Esophagus squamous epithelium (tissue), 5 donors: ENCODE results near the gene ZDHHC8. TPM values are rescaled to one million over a fixed set of nuclear protein-coding genes. Genes with fewer than 3 reads are reported as not detected.
A peak's percentile ranks its signal among the peaks of the same experiment; 100 is the strongest.

ENCODE experiments used
- DNase-seq: peaks from one replicate; lab custom pipeline; 2025; lab: John Stamatoyannopoulos, UW
- H3K27ac ChIP-seq, 4 donors: fragments of 200-600 bp; sonication (generic); one replicate each; pipeline ENCODE4 v1.5.1; 2016 to 2019; ENCODE audit warnings: mild to moderate bottlenecking in 1 of 4
- H3K27me3 ChIP-seq, 4 donors: fragments of 200-600 bp; sonication (generic); 1 replicate in 3 of 4; 2 replicates in 1 of 4; pipeline versions ENCODE4 v1.5.1 to v1.6.0; 2017 to 2021; ENCODE audit warnings: antibody characterized with exemption in 1 of 4
- H3K36me3 ChIP-seq, 3 donors: fragments of 200-600 bp; sonication (generic); one replicate each; pipeline ENCODE4 v1.5.1; 2016 to 2019
- H3K4me1 ChIP-seq, 3 donors: fragments of 200-600 bp; sonication (generic); one replicate each; pipeline ENCODE4 v1.5.1; 2017 to 2019
- H3K4me3 ChIP-seq, 4 donors: fragments of 200-600 bp; sonication (generic); 1 replicate in 3 of 4; 2 replicates in 1 of 4; pipeline ENCODE4 v1.5.1; 2016 to 2019; ENCODE audit warnings: mild to moderate bottlenecking in 2 of 4, moderate library complexity in 1 of 4
- H3K9me3 ChIP-seq, 3 donors: fragments of 200-600 bp; sonication (generic); one replicate each; pipeline ENCODE4 v1.5.1; 2016 to 2019
- POLR2A ChIP-seq, 4 donors: fragments of 450-650 bp; IDR thresholded peaks; one replicate each; pipeline ENCODE4 v1.6.1; 2017; ENCODE audit warnings: antibody characterized with exemption in 4 of 4, mild to moderate bottlenecking in 4 of 4, moderate library complexity in 3 of 4
- WGBS, 2 donors: methylation state at CpG; one replicate each; pipeline ENCODE4 v1.1.5; 2018; 5-methylcytosine and 5-hydroxymethylcytosine counted together
- intact Hi-C: fragments of 100-400 bp; cut with DNase I; formaldehyde crosslinking; loops from one replicate; pipeline ENCODE4 v1.15.0; 2022
- total RNA-seq, 4 donors: library from RNA; depleted of rRNA; stranded (reverse); fragments of >200 nt; gene quantifications; one replicate each; pipeline ENCODE4 v1.1.0, GENCODE V29; 2016
- TF ChIP-seq, protein P1 (sequence below), 6 experiments: fragments of 450-650 bp in 4 of 6; fragments of 200-600 bp in 2 of 6; sonication (generic) in 2 of 6; IDR thresholded peaks; one replicate each; pipeline ENCODE4 v1.5.1; 2016 to 2019; ENCODE audit warnings: antibody characterized with exemption in 6 of 6, mild to moderate bottlenecking in 4 of 6, moderate library complexity in 4 of 6
- donor health status: DM: yes; HTN: yes; CAD: no.

Gene ZDHHC8
- total RNA-seq, 4 donors from 2014 or later: 14.7 to 22.9 (median 18.6) TPM

DNA sequence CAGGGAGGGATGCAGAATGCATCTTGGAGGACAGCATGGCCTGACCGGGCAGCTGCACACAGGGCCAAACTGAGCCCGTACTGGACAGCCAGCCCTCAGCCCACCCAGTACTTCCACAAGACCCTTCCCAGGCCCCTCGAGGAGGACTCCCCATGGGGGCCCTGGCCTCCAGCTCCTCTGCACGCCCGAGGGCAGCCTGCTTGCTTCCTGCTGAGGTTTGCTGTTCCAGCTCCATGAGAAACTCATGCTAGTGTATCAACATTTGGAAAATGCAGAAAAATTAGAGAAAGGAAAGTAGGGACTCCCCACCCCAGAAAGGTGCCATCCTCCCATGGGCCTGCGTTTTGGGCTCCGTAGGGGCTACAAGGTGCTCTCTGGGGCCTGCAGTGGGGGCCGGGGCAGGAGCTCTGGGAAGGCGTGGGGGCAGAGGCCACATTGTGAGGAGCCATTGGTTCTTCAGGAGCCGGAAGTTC lies 40.6 kb downstream of the ZDHHC8 start:
- TF ChIP-seq POLR2A (IDR thresholded peaks at IDR 0.05): no peak
- TF ChIP-seq, protein P1, sequence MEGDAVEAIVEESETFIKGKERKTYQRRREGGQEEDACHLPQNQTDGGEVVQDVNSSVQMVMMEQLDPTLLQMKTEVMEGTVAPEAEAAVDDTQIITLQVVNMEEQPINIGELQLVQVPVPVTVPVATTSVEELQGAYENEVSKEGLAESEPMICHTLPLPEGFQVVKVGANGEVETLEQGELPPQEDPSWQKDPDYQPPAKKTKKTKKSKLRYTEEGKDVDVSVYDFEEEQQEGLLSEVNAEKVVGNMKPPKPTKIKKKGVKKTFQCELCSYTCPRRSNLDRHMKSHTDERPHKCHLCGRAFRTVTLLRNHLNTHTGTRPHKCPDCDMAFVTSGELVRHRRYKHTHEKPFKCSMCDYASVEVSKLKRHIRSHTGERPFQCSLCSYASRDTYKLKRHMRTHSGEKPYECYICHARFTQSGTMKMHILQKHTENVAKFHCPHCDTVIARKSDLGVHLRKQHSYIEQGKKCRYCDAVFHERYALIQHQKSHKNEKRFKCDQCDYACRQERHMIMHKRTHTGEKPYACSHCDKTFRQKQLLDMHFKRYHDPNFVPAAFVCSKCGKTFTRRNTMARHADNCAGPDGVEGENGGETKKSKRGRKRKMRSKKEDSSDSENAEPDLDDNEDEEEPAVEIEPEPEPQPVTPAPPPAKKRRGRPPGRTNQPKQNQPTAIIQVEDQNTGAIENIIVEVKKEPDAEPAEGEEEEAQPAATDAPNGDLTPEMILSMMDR (IDR thresholded peaks at IDR 0.05): no peak
- no peak overlapping the region for H3K27ac ChIP-seq
- DNase-seq: no peak

GRCh38 chr22:20173246-20173645 lies 41.6 kb downstream of the ZDHHC8 start:
- intact Hi-C loops: no loop called here
- Histone ChIP-seq H3K27me3 (peaks cover 0 to 34% (median 0%) of the 10 kb centered on the region in 4 donors), H3K36me3 (no peaks in the 10 kb centered on the region), H3K9me3 (no peaks in the 10 kb centered on the region), H3K4me3 (no peak overlapping the region), H3K27ac (no peak overlapping the region), H3K4me1 (no peaks in the 10 kb centered on the region)
- no peak for DNase-seq
- no peak for TF ChIP-seq POLR2A (IDR thresholded peaks at IDR 0.05)
- TF ChIP-seq, protein P1 (IDR thresholded peaks at IDR 0.05): no peak
- 83% methylated on average over 4 of the region's 11 CpGs; no CpG with 5 or more reads in 1 of the 2 donors for WGBS, 2 donors

More for the DNA sequence above, 40.6 kb downstream of the ZDHHC8 start:
- peaks cover 0 to 24% (median 0%) of the 10 kb centered on the region in 4 donors for H3K27me3 ChIP-seq
- H3K4me3 ChIP-seq: no peak overlapping the region
- H3K36me3 ChIP-seq: no peaks in the 10 kb centered on the region
- 87 to 88% methylated on average over 4 to 6 of the region's 10 CpGs for WGBS, 2 donors
- H3K9me3 ChIP-seq: no peaks in the 10 kb centered on the region
- intact Hi-C loops: no loop called here
- H3K4me1 ChIP-seq: no peaks in the 10 kb centered on the region

- Histone ChIP-seq H3K27me3 (peaks cover 0 to 35% (median 0%) of the 10 kb centered on the region in 4 donors), H3K4me1 (no peaks in the 10 kb centered on the region), H3K27ac (no peak overlapping the region), H3K4me3 (no peak overlapping the region), H3K9me3 (no peaks in the 10 kb centered on the region), H3K36me3 (no peaks in the 10 kb centered on the region)
- intact Hi-C loops: no loop called here
- DNase-seq: no peak
- TF ChIP-seq, protein P1 (IDR thresholded peaks at IDR 0.05): no peak
- TF ChIP-seq POLR2A (IDR thresholded peaks at IDR 0.05): no peak
- 59 to 80% methylated on average over 1 to 5 of the region's 10 CpGs for WGBS, 2 donors
Observed at GRCh38 chr22:20173772-20174171, 42.2 kb downstream of the ZDHHC8 start.

- Histone ChIP-seq H3K27ac (no peak overlapping the region), H3K27me3 (peaks cover 0 to 29% (median 0%) of the 10 kb centered on the region in 4 donors), H3K36me3 (no peaks in the 10 kb centered on the region), H3K9me3 (no peaks in the 10 kb centered on the region), H3K4me3 (no peak overlapping the region), H3K4me1 (no peaks in the 10 kb centered on the region)
- intact Hi-C loops: no loop called here
- 52 to 70% methylated on average over 5 to 7 of the region's 19 CpGs for WGBS, 2 donors
- TF ChIP-seq, protein P1 (IDR thresholded peaks at IDR 0.05): peak in 1 of 6 experiments; percentile 18
- TF ChIP-seq POLR2A (IDR thresholded peaks at IDR 0.05): no peak
- DNase-seq: no peak
Observed at GRCh38 chr22:20174785-20175596, 43.4 kb downstream of the ZDHHC8 start.

DNA sequence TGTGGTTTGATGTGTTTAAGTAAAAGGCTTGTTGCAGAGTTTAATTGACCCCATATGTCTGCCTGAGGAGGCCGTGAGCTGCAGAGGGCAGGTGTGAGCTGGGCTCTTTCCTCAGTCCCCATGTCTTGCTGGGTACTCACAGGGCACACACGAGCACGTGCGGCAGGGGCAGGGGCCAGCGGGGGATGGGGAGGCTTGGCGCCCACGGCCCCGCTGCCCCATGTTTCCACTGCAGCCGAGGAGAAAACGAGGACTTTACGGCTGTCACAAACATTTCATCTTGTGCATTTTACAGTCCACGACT lies 43.9 kb downstream of the ZDHHC8 start:
- DNase-seq: no peak
- no peak overlapping the region for H3K27ac ChIP-seq
- H3K9me3 ChIP-seq: no peaks in the 10 kb centered on the region
- no peak overlapping the region for H3K4me3 ChIP-seq
- 61 to 67% methylated on average over 10 to 12 of the region's 12 CpGs for WGBS, 2 donors
- peaks cover 0 to 30% (median 0%) of the 10 kb centered on the region in 4 donors for H3K27me3 ChIP-seq
- no peaks in the 10 kb centered on the region for H3K4me1 ChIP-seq
- intact Hi-C loops: no loop called here
- no peak for TF ChIP-seq POLR2A (IDR thresholded peaks at IDR 0.05)
- TF ChIP-seq, protein P1 (IDR thresholded peaks at IDR 0.05): no peak
- no peaks in the 10 kb centered on the region for H3K36me3 ChIP-seq
